ENCODE measurements around the gene HSDL2. TPM values are rescaled to one million over a fixed set of nuclear protein-coding genes. Genes with fewer than 3 reads are reported as not detected.

The HSDL2 gene
- total and polyA plus RNA-seq, 2 donors from 2014 or later: 30.2 to 67.0 TPM

GRCh38 chr9:112479221-112479620 lies 99.3 kb downstream of the HSDL2 start:
- Histone ChIP-seq H3K9me3 (ENCODE audit: control insufficient read depth in 2 of 3, insufficient read depth in 1 of 3, low read length in 3 of 3) (no peaks in the 10 kb centered on the region), H3K4me1 (ENCODE audit: control insufficient read depth in 2 of 3, insufficient read depth in 2 of 3, low read depth in 1 of 3, low read length in 3 of 3) (no peaks in the 10 kb centered on the region), H3K36me3 (ENCODE audit: control insufficient read depth in 2 of 3, insufficient read depth in 3 of 3, low read length in 3 of 3) (peaks cover 0 to 5% (median 0%) of the 10 kb centered on the region in 3 donors), H3K27me3 (ENCODE audit: control insufficient read depth, insufficient read depth, low read length) (no peaks in the 10 kb centered on the region), H3K27ac (ENCODE audit: low read depth in 2 of 2, low read length in 2 of 2) (no peak overlapping the region), H3K4me3 (ENCODE audit: low read length in 3 of 3) (no peak overlapping the region), H3K9ac (ENCODE audit: low read length in 3 of 3) (no peak overlapping the region)
- TF ChIP-seq CTCF (IDR thresholded peaks at IDR 0.05; ENCODE audit: borderline replicate concordance, extremely low read depth, insufficient read depth): no peak
- no peak for DNase-seq
- FAIRE-seq: no peak
- intact Hi-C loops (cut with DNase I): no loop called here

GRCh38 chr9:112484607-112485006 lies 104.7 kb downstream of the HSDL2 start:
- Histone ChIP-seq H3K36me3 (ENCODE audit: control insufficient read depth in 2 of 3, insufficient read depth in 3 of 3, low read length in 3 of 3) (no peaks in the 10 kb centered on the region), H3K27ac (ENCODE audit: low read depth in 2 of 2, low read length in 2 of 2) (no peak overlapping the region), H3K4me1 (ENCODE audit: control insufficient read depth in 2 of 3, insufficient read depth in 2 of 3, low read depth in 1 of 3, low read length in 3 of 3) (peaks cover 0 to 6% (median 0%) of the 10 kb centered on the region in 3 donors), H3K9me3 (ENCODE audit: control insufficient read depth in 2 of 3, insufficient read depth in 1 of 3, low read length in 3 of 3) (no peaks in the 10 kb centered on the region), H3K27me3 (ENCODE audit: control insufficient read depth, insufficient read depth, low read length) (no peaks in the 10 kb centered on the region), H3K4me3 (ENCODE audit: low read length in 3 of 3) (no peak overlapping the region), H3K9ac (ENCODE audit: low read length in 3 of 3) (no peak overlapping the region)
- DNase-seq: no peak
- intact Hi-C loops (cut with DNase I): no loop called here
- FAIRE-seq: no peak
- no peak for TF ChIP-seq CTCF (IDR thresholded peaks at IDR 0.05; ENCODE audit: borderline replicate concordance, extremely low read depth, insufficient read depth)

GRCh38 chr9:112485574-112485973 lies 105.7 kb downstream of the HSDL2 start:
- intact Hi-C loops (cut with DNase I): no loop called here
- peak overlapping the region in 2 of 3 donors; percentile 88 to 91 for H3K4me3 ChIP-seq (ENCODE audit: low read length in 3 of 3)
- DNase-seq: no peak
- no peaks in the 10 kb centered on the region for H3K36me3 ChIP-seq (ENCODE audit: control insufficient read depth in 2 of 3, insufficient read depth in 3 of 3, low read length in 3 of 3)
- no peak overlapping the region for H3K9ac ChIP-seq (ENCODE audit: low read length in 3 of 3)
- no peak for TF ChIP-seq CTCF (IDR thresholded peaks at IDR 0.05; ENCODE audit: borderline replicate concordance, extremely low read depth, insufficient read depth)
- H3K9me3 ChIP-seq (ENCODE audit: control insufficient read depth in 2 of 3, insufficient read depth in 1 of 3, low read length in 3 of 3): no peaks in the 10 kb centered on the region
- peaks cover 0 to 6% (median 3%) of the 10 kb centered on the region in 3 donors for H3K4me1 ChIP-seq (ENCODE audit: control insufficient read depth in 2 of 3, insufficient read depth in 2 of 3, low read depth in 1 of 3, low read length in 3 of 3)
- FAIRE-seq: no peak
- no peaks in the 10 kb centered on the region for H3K27me3 ChIP-seq (ENCODE audit: control insufficient read depth, insufficient read depth, low read length)
- H3K27ac ChIP-seq (ENCODE audit: low read depth in 2 of 2, low read length in 2 of 2): no peak overlapping the region

Measured in kidney (tissue), 14 donors.